ENCODE measurements around the gene TTLL10. TPM values are rescaled to one million over a fixed set of nuclear protein-coding genes. Genes with fewer than 3 reads are reported as not detected.
"Not testable (repeated sequence)": the region's sequence is repeated elsewhere in the genome, so short reads cannot be mapped to it uniquely, and the experiment has no call there.

The TTLL10 gene
- total and polyA plus RNA-seq, 2 donors from 2014 or later: 1.5 TPM; not detected in 1

DNA sequence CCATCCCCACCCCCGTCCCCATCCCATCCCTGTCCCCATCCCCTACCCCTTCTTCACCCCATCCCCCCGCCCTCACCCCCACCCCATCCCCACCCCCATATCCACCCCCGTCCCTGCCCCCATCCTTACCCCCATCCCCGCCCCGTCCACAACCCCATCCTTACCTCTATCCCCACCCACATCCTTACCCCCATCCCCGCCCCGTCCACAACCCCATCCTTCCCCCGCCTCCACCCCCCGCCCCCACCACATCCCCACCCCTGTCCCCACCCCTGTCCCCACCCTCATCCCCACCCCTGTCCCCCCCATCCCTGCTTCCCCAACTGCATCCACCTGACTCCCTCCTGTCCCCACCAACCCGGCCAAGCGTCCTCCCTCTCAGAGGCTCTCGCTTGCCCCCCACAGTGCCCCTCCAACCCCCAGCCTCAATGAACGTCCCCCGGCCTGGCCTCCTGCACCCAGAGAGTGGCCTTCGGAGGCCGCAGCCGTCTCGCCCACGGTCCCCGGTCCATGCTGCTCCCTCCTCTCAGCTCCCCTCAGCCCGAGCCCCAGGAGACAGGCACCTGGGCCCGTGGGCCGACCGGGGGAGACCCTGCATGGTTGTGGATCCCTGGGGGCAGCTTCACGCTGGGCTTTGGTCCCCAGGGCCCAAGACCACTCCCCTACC, 32.3 kb upstream of the TTLL10 start:
- H3K4me1 ChIP-seq (ENCODE audit: control insufficient read depth in 2 of 3, insufficient read depth in 2 of 3, low read depth in 1 of 3, low read length in 3 of 3): peaks cover 0 to 2% (median 0%) of the 10 kb centered on the region in 3 donors
- FAIRE-seq (no peak), DNase-seq (no peak)
- no peaks in the 10 kb centered on the region for H3K9me3 ChIP-seq (ENCODE audit: control insufficient read depth in 2 of 3, insufficient read depth in 1 of 3, low read length in 3 of 3)
- TF ChIP-seq, protein P1, sequence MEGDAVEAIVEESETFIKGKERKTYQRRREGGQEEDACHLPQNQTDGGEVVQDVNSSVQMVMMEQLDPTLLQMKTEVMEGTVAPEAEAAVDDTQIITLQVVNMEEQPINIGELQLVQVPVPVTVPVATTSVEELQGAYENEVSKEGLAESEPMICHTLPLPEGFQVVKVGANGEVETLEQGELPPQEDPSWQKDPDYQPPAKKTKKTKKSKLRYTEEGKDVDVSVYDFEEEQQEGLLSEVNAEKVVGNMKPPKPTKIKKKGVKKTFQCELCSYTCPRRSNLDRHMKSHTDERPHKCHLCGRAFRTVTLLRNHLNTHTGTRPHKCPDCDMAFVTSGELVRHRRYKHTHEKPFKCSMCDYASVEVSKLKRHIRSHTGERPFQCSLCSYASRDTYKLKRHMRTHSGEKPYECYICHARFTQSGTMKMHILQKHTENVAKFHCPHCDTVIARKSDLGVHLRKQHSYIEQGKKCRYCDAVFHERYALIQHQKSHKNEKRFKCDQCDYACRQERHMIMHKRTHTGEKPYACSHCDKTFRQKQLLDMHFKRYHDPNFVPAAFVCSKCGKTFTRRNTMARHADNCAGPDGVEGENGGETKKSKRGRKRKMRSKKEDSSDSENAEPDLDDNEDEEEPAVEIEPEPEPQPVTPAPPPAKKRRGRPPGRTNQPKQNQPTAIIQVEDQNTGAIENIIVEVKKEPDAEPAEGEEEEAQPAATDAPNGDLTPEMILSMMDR (IDR thresholded peaks at IDR 0.05; ENCODE audit: borderline replicate concordance, extremely low read depth, insufficient read depth): no peak
- no peak overlapping the region for H3K27ac ChIP-seq (ENCODE audit: low read depth in 2 of 2, low read length in 2 of 2)
- intact Hi-C loops (cut with DNase I): no loop called here
- no peak overlapping the region for H3K4me3 ChIP-seq (ENCODE audit: low read length in 3 of 3)
- H3K36me3 ChIP-seq (ENCODE audit: control insufficient read depth in 2 of 3, insufficient read depth in 3 of 3, low read length in 3 of 3): no peaks in the 10 kb centered on the region
- H3K9ac ChIP-seq (ENCODE audit: low read length in 3 of 3): no peak overlapping the region
- H3K27me3 ChIP-seq (ENCODE audit: control insufficient read depth, insufficient read depth, low read length): no peaks in the 10 kb centered on the region

- H3K4me3 ChIP-seq (ENCODE audit: low read length in 3 of 3): no peak overlapping the region
- intact Hi-C loops (cut with DNase I): no loop called here
- no peaks in the 10 kb centered on the region for H3K27me3 ChIP-seq (ENCODE audit: control insufficient read depth, insufficient read depth, low read length)
- H3K4me1 ChIP-seq (ENCODE audit: control insufficient read depth in 2 of 3, insufficient read depth in 2 of 3, low read depth in 1 of 3, low read length in 3 of 3): peaks cover 0 to 2% (median 0%) of the 10 kb centered on the region in 3 donors
- no peak overlapping the region for H3K9ac ChIP-seq (ENCODE audit: low read length in 3 of 3)
- no peaks in the 10 kb centered on the region for H3K36me3 ChIP-seq (ENCODE audit: control insufficient read depth in 2 of 3, insufficient read depth in 3 of 3, low read length in 3 of 3)
- FAIRE-seq: no peak
- TF ChIP-seq, protein P1 (IDR thresholded peaks at IDR 0.05; ENCODE audit: borderline replicate concordance, extremely low read depth, insufficient read depth): no peak
- no peak for DNase-seq
- no peak overlapping the region for H3K27ac ChIP-seq (ENCODE audit: low read depth in 2 of 2, low read length in 2 of 2)
- no peaks in the 10 kb centered on the region for H3K9me3 ChIP-seq (ENCODE audit: control insufficient read depth in 2 of 3, insufficient read depth in 1 of 3, low read length in 3 of 3)
Observed at GRCh38 chr1:1141911-1142250, 31.8 kb upstream of the TTLL10 start.

DNA sequence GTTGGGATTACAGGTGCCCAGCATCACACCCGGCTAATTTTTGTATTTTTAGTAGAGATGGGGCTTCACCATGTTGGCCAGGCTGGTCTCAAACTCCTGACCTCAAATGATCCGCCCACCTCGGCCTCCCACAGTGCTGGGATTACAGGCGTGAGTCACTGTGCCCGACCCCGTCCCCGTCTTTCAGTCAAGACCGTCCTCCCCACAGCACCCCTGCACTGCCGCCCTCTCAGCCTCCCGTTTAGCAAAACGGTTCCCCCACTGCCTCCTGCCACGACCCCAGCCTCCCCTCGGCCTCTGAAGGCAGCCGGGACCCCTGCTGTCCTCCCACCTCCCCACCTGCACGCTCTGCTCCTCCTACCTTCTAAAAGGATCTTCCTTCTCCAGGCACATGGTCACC, 31.3 kb upstream of the TTLL10 start:
- H3K9me3 ChIP-seq (ENCODE audit: control insufficient read depth in 2 of 3, insufficient read depth in 1 of 3, low read length in 3 of 3); FAIRE-seq; H3K4me1 ChIP-seq (ENCODE audit: control insufficient read depth in 2 of 3, insufficient read depth in 2 of 3, low read depth in 1 of 3, low read length in 3 of 3); H3K36me3 ChIP-seq (ENCODE audit: control insufficient read depth in 2 of 3, insufficient read depth in 3 of 3, low read length in 3 of 3); H3K27me3 ChIP-seq (ENCODE audit: control insufficient read depth, insufficient read depth, low read length); DNase-seq; intact Hi-C loops (cut with DNase I); H3K27ac ChIP-seq (ENCODE audit: low read depth in 2 of 2, low read length in 2 of 2); H3K4me3 ChIP-seq (ENCODE audit: low read length in 3 of 3); H3K9ac ChIP-seq (ENCODE audit: low read length in 3 of 3): not testable (repeated sequence)

GRCh38 chr1:1142844-1143243, 30.8 kb upstream of the TTLL10 start:
- DNase-seq (no peak), FAIRE-seq (no peak)

More at GRCh38 chr1:1142844-1143243, 30.8 kb upstream of the TTLL10 start:
- Histone ChIP-seq H3K36me3 (ENCODE audit: control insufficient read depth in 2 of 3, insufficient read depth in 3 of 3, low read length in 3 of 3) (no peaks in the 10 kb centered on the region), H3K9ac (ENCODE audit: low read length in 3 of 3) (no peak overlapping the region), H3K27me3 (ENCODE audit: control insufficient read depth, insufficient read depth, low read length) (no peaks in the 10 kb centered on the region), H3K27ac (ENCODE audit: low read depth in 2 of 2, low read length in 2 of 2) (no peak overlapping the region), H3K4me3 (ENCODE audit: low read length in 3 of 3) (no peak overlapping the region), H3K4me1 (ENCODE audit: control insufficient read depth in 2 of 3, insufficient read depth in 2 of 3, low read depth in 1 of 3, low read length in 3 of 3) (peaks cover 0 to under 1% (median 0%) of the 10 kb centered on the region in 3 donors), H3K9me3 (ENCODE audit: control insufficient read depth in 2 of 3, insufficient read depth in 1 of 3, low read length in 3 of 3) (no peaks in the 10 kb centered on the region)
- intact Hi-C loops (cut with DNase I): no loop called here
- TF ChIP-seq, protein P1 (IDR thresholded peaks at IDR 0.05; ENCODE audit: borderline replicate concordance, extremely low read depth, insufficient read depth): no peak

Measured in kidney (tissue), 14 donors.